HG02970 (cell line): ENCODE results near the gene SLC44A4.

ENCODE experiments used
- ATAC-seq: cut with Tn5 transposase; IDR thresholded peaks from one replicate; pipeline ENCODE4 v1.9.1; 2021; ENCODE audit warnings: mild to moderate bottlenecking, moderate library complexity, moderate number of reproducible peaks; ENCODE audit not compliant: unreplicated experiment, low FRiP score

SLC44A4 gene

DNA sequence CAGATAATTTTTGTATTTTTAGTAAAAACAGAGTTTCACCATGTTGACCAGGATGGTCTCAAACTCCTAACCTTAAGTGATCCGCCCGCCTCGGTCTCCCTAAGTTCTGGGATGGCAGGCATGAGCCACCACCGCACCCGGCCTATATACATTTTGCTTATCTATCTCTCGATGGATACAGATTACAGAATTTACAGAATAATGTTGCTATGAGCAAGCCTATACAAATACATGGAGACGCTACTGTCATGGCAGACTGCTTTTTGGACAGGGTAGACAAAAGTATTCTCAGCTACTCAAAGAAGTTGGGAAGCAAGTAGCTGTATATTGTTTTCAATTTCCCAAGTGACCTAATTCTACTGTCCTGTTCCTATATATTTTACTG, 65.3 kb downstream of the SLC44A4 start:
- ATAC-seq: no peak
